HFF-Myc (cell line): ENCODE measurements around the gene PPARG.
"Not testable (repeated sequence)": the region's sequence is repeated elsewhere in the genome, so short reads cannot be mapped to it uniquely, and the experiment has no call there.

Source experiments
- DNase-seq: peaks from one replicate; pipeline ENCODE4 v3.0.0-alpha.2; 2011; ENCODE audit warnings: low read depth; ENCODE audit errors: extremely low read depth
- H3K4me3 ChIP-seq: replicated peaks from 2 replicates; pipeline ENCODE4 v1.5.1; 2011; ENCODE audit warnings: low read depth, mild to moderate bottlenecking, control low read depth, low read length
- CTCF ChIP-seq: IDR thresholded peaks from 2 replicates; pipeline ENCODE4 v1.5.1; 2012; ENCODE audit warnings: mild to moderate bottlenecking, low read depth, low read length, control low read depth; ENCODE audit errors: missing control alignments

Gene PPARG

GRCh38 chr3:12267376-12268030 is 21.4 kb upstream of the PPARG start:
- TF ChIP-seq CTCF = no peak
- H3K4me3 ChIP-seq = no peak overlapping the region
- no peak for DNase-seq

GRCh38 chr3:12268049-12268735 is 20.7 kb upstream of the PPARG start:
- no peak for TF ChIP-seq CTCF
- DNase-seq = no peak
- no peak overlapping the region for H3K4me3 ChIP-seq

GRCh38 chr3:12270976-12271375 is 17.9 kb upstream of the PPARG start:
- TF ChIP-seq CTCF = no peak

GRCh38 chr3:12273045-12273695 is 15.7 kb upstream of the PPARG start:
- no peak overlapping the region for H3K4me3 ChIP-seq
- no peak for DNase-seq
- TF ChIP-seq CTCF = no peak

More at GRCh38 chr3:12270976-12271375, 17.9 kb upstream of the PPARG start:
- no peak for DNase-seq
- no peak overlapping the region for H3K4me3 ChIP-seq

GRCh38 chr3:12275974-12276650 is 12.8 kb upstream of the PPARG start:
- DNase-seq = no peak
- H3K4me3 ChIP-seq = no peak overlapping the region
- TF ChIP-seq CTCF = no peak

- H3K4me3 ChIP-seq, DNase-seq: not testable (repeated sequence)
Observed at GRCh38 chr3:12276827-12277226, 12.0 kb upstream of the PPARG start.

GRCh38 chr3:12278566-12278965 is 10.3 kb upstream of the PPARG start:
- no peak for DNase-seq
- TF ChIP-seq CTCF = no peak
- no peak overlapping the region for H3K4me3 ChIP-seq
